GM12873 (cell line): ENCODE data around the gene OR52A5.

ENCODE experiments used
- CTCF ChIP-seq: IDR thresholded peaks from 2 replicates; pipeline ENCODE4 v1.5.1; 2012; ENCODE audit warnings: low read depth, mild to moderate bottlenecking, moderate library complexity, low read length, control low read depth; ENCODE audit not compliant: insufficient read depth; ENCODE audit errors: missing control alignments

OR52A5 gene

GRCh38 chr11:5092821-5093585 lies 45.2 kb downstream of the OR52A5 start:
- no peak for TF ChIP-seq CTCF

GRCh38 chr11:5090668-5091067 lies 47.5 kb downstream of the OR52A5 start:
- TF ChIP-seq CTCF, result no peak

GRCh38 chr11:5088556-5088955 lies 49.6 kb downstream of the OR52A5 start:
- no peak for TF ChIP-seq CTCF

GRCh38 chr11:5083602-5084001 lies 54.6 kb downstream of the OR52A5 start:
- TF ChIP-seq CTCF, result no peak

GRCh38 chr11:5081405-5081804 lies 56.8 kb downstream of the OR52A5 start:
- no peak for TF ChIP-seq CTCF
